Kidney (tissue), 14 donors: ENCODE data around the gene TESMIN. TPM values are rescaled to one million over a fixed set of nuclear protein-coding genes. Genes with fewer than 3 reads are reported as not detected.

ENCODE experiments used
- DNase-seq, 5 donors: peaks; one replicate each; pipeline ENCODE4 v3.0.0-alpha.2; 2013 to 2020
- FAIRE-seq: peaks from 2 replicates; lab custom pipeline; 2012; peaks lifted over from hg19 to GRCh38; lab: Jason Lieb, UNC
- H3K27ac ChIP-seq, 2 donors: one replicate each; pipeline ENCODE4 v1.7.0; 2013; ENCODE audit warnings: low read depth in 2 of 2, low read length in 2 of 2, inconsistent platforms in 1 of 2
- H3K27me3 ChIP-seq: one replicate; pipeline ENCODE4 v1.7.1; 2013; ENCODE audit warnings: low read length, inconsistent platforms; ENCODE audit not compliant: control insufficient read depth, insufficient read depth
- H3K36me3 ChIP-seq, 3 donors: one replicate each; pipeline versions ENCODE4 v1.7.0 to v1.7.1; 2013; ENCODE audit warnings: low read length in 3 of 3, control low read depth in 1 of 3, inconsistent platforms in 1 of 3; ENCODE audit not compliant: insufficient read depth in 3 of 3, control insufficient read depth in 2 of 3
- H3K4me1 ChIP-seq, 3 donors: one replicate each; pipeline versions ENCODE4 v1.7.0 to v1.7.1; 2013; ENCODE audit warnings: low read length in 3 of 3, inconsistent platforms in 1 of 3, low read depth in 1 of 3; ENCODE audit not compliant: control insufficient read depth in 2 of 3, insufficient read depth in 2 of 3
- H3K4me3 ChIP-seq, 3 donors: one replicate each; pipeline versions ENCODE4 v1.7.0 to v1.8.1; 2013; ENCODE audit warnings: low read length in 3 of 3, control low read depth in 1 of 3, inconsistent platforms in 1 of 3
- H3K9ac ChIP-seq, 3 donors: one replicate each; pipeline versions ENCODE4 v1.7.0 to v1.7.1; 2013; ENCODE audit warnings: low read length in 3 of 3, control low read depth in 1 of 3, inconsistent platforms in 1 of 3
- H3K9me3 ChIP-seq, 3 donors: one replicate each; pipeline versions ENCODE4 v1.7.0 to v1.7.1; 2013; ENCODE audit warnings: low read length in 3 of 3, control low read depth in 1 of 3, inconsistent platforms in 1 of 3; ENCODE audit not compliant: control insufficient read depth in 2 of 3, insufficient read depth in 1 of 3
- intact Hi-C: fragments of 100-400 bp; cut with DNase I; formaldehyde crosslinking; loops from one replicate; pipeline ENCODE4 v1.11.1; 2022
- polyA plus RNA-seq: library from polyadenylated mRNA; stranded (reverse); fragments of 350-450 nt; fragmentation: Illumina TruSeq; extraction: RNeasy Lipid Tissue Mini Kit (QIAGEN cat#74804); gene quantifications from one replicate; pipeline ENCODE4 v1.2.3, GENCODE V29; 2014; ENCODE audit warnings: low read depth, low replicate concordance; ENCODE audit not compliant: insufficient read depth
- total RNA-seq: library from RNA; stranded (reverse); fragmentation: NEBNext Ultra II Directional; extraction: Animal tissue kit (Norgen Biotek cat#: 25700); gene quantifications from one replicate; pipeline ENCODE4 v1.2.1, GENCODE V29; 2021
- TF ChIP-seq, protein P1 (sequence below): IDR thresholded peaks from 3 replicates; pipeline ENCODE4 v1.5.1; 2012; ENCODE audit warnings: mild to moderate bottlenecking, moderate library complexity, borderline replicate concordance; ENCODE audit not compliant: insufficient read depth; ENCODE audit errors: extremely low read depth
- donor health status: control.
- donor health status: control.
- donor health status: control.
- donor health status: control.
- donor health status: control.
- donor health status: DM: yes; HTN: yes; CAD: no.
- donor health status: Normal renal cell carcinoma (clear cell type).

Gene TESMIN
- total and polyA plus RNA-seq, 2 donors from 2014 or later, result 3.8 to 8.7 TPM

DNA sequence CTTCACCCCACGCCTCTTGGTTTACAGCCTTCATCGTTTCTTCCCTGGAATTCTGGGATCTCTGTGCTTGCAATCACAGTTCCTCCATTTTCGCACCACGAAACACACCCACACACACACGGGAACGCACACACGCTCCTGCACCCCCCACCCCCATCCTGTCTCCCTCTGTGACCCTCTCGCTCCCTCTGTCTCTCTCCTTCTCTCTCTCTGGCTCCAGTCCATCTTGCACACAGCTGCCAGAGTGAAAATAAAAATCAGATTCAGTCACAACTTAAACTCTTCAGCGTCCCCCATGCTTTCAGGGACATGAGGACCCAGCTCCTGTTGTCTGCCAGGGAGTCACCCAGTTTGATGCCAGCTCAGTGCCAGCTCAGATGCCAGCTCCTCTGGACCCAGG lies 64.0 kb downstream of the TESMIN start:
- Histone ChIP-seq H3K27ac (no peak overlapping the region), H3K4me3 (no peak overlapping the region), H3K9ac (no peak overlapping the region), H3K9me3 (no peaks in the 10 kb centered on the region), H3K4me1 (no peaks in the 10 kb centered on the region), H3K36me3 (no peaks in the 10 kb centered on the region), H3K27me3 (peaks cover 11% of the 10 kb centered on the region)
- TF ChIP-seq, protein P1, sequence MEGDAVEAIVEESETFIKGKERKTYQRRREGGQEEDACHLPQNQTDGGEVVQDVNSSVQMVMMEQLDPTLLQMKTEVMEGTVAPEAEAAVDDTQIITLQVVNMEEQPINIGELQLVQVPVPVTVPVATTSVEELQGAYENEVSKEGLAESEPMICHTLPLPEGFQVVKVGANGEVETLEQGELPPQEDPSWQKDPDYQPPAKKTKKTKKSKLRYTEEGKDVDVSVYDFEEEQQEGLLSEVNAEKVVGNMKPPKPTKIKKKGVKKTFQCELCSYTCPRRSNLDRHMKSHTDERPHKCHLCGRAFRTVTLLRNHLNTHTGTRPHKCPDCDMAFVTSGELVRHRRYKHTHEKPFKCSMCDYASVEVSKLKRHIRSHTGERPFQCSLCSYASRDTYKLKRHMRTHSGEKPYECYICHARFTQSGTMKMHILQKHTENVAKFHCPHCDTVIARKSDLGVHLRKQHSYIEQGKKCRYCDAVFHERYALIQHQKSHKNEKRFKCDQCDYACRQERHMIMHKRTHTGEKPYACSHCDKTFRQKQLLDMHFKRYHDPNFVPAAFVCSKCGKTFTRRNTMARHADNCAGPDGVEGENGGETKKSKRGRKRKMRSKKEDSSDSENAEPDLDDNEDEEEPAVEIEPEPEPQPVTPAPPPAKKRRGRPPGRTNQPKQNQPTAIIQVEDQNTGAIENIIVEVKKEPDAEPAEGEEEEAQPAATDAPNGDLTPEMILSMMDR, result no peak
- DNase-seq (no peak), FAIRE-seq (no peak)
- intact Hi-C loops, result no loop called here

DNA sequence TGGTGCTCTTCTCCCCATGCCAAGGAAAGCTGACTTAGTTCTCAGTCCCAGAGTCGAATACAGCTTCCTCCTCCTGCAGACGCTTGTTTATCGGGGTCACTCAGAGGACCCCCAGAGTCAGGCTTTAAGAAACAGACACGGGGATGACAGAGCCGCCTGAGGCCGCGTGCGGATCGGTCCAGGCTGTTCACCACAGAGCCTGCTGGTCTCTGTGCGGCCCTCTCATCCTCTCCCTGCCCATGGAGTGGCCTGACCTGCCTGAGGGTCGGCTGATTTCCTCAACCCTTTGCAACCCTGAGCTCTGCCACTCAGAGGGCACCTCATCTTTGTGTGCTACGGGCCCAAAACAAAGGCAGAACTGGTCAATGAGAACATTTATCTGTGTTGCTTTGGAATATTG lies 64.8 kb downstream of the TESMIN start:
- FAIRE-seq (no peak), DNase-seq (no peak)
- Histone ChIP-seq H3K9ac (no peak overlapping the region), H3K4me1 (no peaks in the 10 kb centered on the region), H3K27ac (no peak overlapping the region), H3K36me3 (no peaks in the 10 kb centered on the region), H3K27me3 (peaks cover 11% of the 10 kb centered on the region), H3K4me3 (no peak overlapping the region), H3K9me3 (no peaks in the 10 kb centered on the region)
- TF ChIP-seq, protein P1, result no peak
- intact Hi-C loops, result no loop called here

DNA sequence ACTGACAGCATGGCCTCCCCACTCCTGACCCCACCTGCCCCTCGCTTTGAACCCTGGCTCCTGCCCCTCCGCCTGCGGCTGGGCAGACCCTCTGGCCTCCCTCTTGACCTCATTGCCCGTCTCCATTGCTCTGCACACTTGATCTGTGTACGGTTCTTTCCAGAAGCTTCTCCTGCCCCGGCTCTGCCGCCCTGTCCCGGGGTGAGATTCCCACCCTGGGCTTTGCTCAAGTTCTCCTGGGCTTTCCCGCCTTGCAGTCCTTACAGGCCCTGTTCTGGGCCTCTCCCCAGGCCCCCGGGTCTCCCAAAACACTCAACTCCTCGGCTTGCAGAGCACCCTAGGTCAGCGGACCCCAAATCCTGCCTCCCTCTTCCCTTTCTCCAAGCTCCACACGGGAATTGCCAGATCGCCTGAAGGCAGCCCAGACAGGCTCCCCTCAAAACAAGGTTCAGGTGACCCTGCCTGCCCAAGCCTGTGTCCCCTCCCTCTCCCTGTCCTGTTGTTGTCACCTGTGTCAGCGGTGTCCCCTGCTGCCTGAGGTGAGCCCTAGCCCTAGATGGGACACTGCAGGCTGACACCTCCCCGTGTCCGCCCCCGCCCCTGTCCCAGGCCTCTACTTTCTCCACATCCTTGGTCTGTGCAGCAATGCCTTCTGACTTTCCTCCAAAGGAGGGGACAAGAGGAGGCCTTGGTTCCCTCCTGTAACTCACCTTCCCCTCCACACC lies 65.5 kb downstream of the TESMIN start:
- intact Hi-C loops, result no loop called here
- H3K9ac ChIP-seq, result no peak overlapping the region
- H3K27me3 ChIP-seq, result peaks cover 11% of the 10 kb centered on the region
- no peaks in the 10 kb centered on the region for H3K9me3 ChIP-seq
- H3K4me3 ChIP-seq, result no peak overlapping the region
- no peaks in the 10 kb centered on the region for H3K4me1 ChIP-seq
- DNase-seq, result no peak
- no peaks in the 10 kb centered on the region for H3K36me3 ChIP-seq
- FAIRE-seq, result no peak
- TF ChIP-seq, protein P1, result no peak
- H3K27ac ChIP-seq, result no peak overlapping the region
